Pulmonary artery endothelial cell (primary cell): ENCODE data around the gene TYRO3. TPM values are rescaled to one million over a fixed set of nuclear protein-coding genes. Genes with fewer than 3 reads are reported as not detected.
"Not testable (repeated sequence)": the region's sequence is repeated elsewhere in the genome, so short reads cannot be mapped to it uniquely, and the experiment has no call there.

Source experiments
- DNase-seq: peaks from one replicate; pipeline ENCODE4 v3.0.0-alpha.2; 2011; ENCODE audit warnings: low read depth, low spot score
- total RNA-seq: library from RNA; depleted of rRNA; stranded (reverse); fragments of >200 nt; gene quantifications from 2 replicates; pipeline ENCODE4 v1.2.3, GENCODE V29; 2014

The TYRO3 gene
- total RNA-seq, 1 donor from 2014 or later = 6.3 TPM

- no peak for DNase-seq
These were observed 5.3 kb upstream of the TYRO3 start for GRCh38 chr15:41553731-41554130.

DNA sequence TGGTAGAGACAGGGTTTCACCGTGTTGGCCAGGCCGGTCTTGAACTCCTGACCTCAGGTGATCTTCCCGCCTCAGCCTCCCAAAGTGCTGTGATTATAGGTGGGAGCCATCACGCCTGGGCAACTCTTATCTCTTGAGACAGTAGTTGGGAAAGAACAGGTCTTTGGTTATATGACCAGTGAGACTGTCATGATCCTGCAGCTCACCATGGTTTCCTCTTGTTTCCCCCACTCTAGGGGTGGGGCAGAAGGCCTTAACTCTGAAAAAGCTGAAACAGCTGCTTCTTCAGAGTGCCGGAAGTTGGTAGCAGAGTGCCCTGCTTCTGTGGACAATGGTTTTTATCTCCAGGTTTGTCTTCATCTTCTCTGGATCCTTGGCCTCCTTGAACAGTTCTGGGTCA, 4.7 kb upstream of the TYRO3 start:
- DNase-seq = no peak

DNA sequence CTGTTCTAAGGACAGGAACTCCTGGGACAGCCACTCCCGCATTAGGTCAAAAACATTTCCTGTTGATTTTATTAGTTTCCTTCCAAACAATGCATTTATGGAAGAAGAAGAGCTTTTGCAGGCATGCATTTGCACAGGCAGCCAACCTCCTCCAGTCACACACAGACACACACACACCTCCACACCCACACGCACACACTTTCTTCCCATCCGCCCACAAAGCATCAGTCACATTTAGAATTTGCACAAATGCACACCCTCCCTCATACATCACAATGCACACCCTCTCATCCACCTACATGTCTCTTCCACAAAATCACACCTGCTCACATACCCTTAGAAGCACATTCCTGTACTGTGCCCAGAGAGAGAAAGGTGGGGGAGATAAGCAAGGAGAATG, 4.1 kb upstream of the TYRO3 start:
- no peak for DNase-seq

GRCh38 chr15:41556677-41557076, 2.3 kb upstream of the TYRO3 start:
- DNase-seq = no peak

- DNase-seq = peak; percentile 40
These were observed 1.2 kb upstream of the TYRO3 start for GRCh38 chr15:41557673-41558399.

GRCh38 chr15:41559239-41559782, 299 bp downstream of the TYRO3 start:
- no peak for DNase-seq

DNA sequence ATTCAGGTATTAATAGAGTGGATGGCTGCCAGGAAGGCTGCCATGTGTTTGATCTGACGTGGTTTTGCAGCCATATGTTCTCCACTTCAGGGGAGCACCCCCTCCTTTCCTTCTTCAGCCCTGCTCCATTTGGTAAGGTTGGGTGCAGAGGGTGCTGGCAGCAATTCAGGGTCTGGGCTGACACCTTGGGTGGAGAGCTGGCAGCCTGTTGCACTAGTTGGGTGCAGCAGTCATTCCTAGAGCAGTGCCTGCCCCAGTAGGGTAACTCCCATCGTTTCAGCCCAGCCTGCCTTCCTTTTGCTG, 1.5 kb downstream of the TYRO3 start:
- no peak for DNase-seq

DNA sequence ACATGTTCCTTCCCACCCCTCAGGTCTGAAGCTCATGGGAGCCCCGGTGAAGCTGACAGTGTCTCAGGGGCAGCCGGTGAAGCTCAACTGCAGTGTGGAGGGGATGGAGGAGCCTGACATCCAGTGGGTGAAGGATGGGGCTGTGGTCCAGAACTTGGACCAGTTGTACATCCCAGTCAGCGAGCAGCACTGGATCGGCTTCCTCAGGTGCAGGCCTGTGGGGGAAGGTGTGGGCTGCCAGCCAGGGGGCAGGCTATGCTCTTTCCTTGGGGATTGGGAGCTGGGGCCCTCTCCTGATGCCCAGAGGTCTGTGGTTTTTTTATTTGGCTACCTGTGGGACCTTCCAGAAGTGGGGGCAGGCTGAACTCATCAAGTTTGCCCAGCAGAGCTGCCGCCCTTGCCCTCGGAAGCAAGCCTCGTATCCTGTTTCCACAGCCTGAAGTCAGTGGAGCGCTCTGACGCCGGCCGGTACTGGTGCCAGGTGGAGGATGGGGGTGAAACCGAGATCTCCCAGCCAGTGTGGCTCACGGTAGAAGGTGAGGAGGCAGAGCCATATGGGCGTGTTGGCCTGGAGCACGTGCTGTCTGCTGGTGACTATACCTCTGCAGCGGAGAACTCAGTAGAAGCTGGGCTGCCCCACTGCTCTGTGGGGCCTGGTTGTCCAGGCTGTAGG, 2.2 kb downstream of the TYRO3 start:
- no peak for DNase-seq

GRCh38 chr15:41561777-41562145, 2.7 kb downstream of the TYRO3 start:
- DNase-seq = no peak

GRCh38 chr15:41562244-41562643, 3.2 kb downstream of the TYRO3 start:
- no peak for DNase-seq

DNA sequence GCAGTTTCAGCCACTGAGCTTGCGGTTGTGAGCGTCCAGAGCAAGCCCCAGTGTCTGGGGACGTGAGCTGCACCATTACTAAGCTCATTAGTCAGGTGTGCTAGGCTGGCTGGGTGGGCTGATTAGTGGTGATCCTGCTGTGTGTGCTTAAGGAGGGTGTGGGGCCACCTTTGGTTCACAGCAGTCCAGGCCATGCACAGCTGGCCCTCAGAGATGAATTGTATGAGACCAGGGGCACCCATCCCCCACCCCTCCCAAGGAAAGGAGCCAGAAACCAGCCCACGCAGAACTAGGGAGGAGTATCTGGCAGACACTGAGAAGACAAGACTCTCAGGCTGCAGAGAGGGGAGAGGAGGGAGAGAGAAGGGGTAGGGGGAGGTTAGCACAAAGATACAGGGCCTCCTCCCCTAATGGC, 3.8 kb downstream of the TYRO3 start:
- DNase-seq = no peak

DNA sequence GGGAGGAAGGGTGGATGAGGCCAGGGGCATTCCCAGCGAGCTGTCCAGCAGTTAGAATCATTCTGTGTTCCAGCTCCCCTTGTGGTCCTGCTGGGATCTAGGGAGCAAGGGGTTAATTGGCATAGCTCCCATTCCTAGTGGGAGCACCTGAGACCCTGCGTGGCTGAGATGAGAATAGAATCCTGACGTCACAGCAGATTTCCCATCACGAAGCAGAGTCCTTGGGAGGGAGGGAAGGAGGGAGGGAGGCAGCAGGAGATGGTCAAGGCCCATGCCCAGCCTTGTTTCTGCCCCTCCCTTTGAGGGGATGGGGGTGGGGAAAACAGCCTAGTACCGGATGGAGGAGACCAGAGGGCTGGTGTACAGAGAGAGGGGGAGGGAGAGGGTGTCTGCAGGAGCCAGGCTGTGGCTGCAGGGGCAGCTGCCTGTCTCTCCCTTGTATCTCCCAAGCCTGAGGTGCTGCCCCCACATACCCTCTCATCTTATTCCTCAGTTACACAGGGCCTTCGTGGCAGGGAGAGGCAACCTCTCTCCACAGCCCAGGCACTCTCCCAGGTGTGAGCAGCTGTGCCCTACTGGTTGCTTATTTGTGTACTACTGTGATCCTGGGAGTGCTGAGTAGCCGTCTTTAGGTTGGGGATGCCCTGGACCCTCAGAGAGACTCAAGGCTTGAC, 5.4 kb downstream of the TYRO3 start:
- no peak for DNase-seq

- DNase-seq = no peak
These were observed 6.0 kb downstream of the TYRO3 start for GRCh38 chr15:41564960-41565502.

- DNase-seq = no peak
These were observed 6.7 kb downstream of the TYRO3 start for GRCh38 chr15:41565702-41566101.

DNA sequence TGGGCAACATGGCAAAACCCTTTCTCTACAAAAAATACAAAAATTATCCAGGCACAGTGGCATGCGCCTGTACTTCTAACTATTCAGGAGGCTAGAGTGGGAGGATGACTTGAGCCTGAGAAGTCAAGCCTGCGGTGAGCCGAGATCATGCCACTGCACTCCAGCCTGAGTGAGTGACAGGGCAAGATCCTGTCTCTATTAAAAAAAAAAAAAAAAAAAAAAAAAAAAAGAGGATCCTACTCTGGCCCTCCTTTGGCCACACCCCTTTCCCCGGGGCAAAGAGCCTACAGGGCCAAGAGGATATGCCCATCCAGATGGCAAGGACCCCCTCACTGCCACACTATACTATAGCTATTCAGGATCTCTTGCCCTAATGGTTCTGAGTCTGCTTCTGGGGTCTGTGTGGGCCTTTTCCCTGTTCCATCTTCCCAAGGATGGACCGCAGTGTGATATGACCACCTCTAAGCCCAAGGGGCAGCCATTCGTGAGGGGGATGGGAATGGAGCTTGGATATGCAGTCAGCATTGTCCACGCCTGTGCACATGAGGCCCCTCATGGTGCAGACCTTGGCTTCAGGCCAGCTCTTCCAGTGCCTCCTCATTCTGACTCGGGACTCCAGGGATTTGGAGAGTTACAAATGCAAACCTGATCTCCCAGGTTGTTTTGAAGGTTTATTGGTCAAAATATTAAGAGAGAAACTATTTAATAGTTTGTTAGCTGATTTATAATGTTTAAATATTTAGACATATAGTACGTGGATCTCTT, 7.3 kb downstream of the TYRO3 start:
- DNase-seq = no peak

DNA sequence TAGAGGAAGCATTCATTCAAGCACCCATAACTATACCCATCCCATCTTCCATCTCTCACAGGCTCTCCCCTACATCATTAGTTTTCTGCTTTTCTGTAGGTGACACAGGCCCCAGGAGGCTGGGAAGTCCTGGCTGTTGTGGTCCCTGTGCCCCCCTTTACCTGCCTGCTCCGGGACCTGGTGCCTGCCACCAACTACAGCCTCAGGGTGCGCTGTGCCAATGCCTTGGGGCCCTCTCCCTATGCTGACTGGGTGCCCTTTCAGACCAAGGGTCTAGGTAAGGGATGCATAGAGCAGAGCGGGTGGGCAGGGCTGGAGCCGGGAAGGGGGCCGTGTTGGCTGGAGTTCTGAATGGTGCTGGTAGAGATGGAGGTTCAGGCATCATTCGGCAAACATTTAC, 8.2 kb downstream of the TYRO3 start:
- DNase-seq = no peak

GRCh38 chr15:41567862-41568261, 8.8 kb downstream of the TYRO3 start:
- DNase-seq = no peak

- no peak for DNase-seq
These were observed 9.5 kb downstream of the TYRO3 start for GRCh38 chr15:41568350-41569017.

GRCh38 chr15:41569232-41569631, 10.2 kb downstream of the TYRO3 start:
- not testable (repeated sequence) for DNase-seq

GRCh38 chr15:41570764-41571163, 11.8 kb downstream of the TYRO3 start:
- DNase-seq = no peak

DNA sequence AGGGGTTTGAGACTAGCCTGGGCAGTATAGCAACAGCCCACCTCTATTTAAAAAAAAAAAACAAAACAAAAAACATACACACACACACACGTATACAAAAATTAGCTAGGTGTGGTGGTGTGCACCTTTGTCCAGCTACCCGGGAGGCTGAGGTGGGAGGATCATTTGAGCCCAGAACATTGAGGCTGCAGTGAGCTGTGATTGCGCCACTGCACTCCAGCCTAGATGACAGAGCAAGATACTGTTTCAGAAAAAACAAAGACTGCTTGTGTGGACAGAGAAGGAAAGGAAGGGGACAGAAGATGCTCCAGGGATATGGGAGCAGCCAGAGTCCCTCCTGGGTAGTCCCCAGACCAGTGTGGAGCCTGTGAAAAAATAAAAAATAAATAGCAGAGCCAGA, 12.9 kb downstream of the TYRO3 start:
- DNase-seq = no peak
